HG03571 (cell line): Measurements from ENCODE around the gene GPR21.

Source experiments
- ATAC-seq: cut with Tn5 transposase; IDR thresholded peaks from one replicate; pipeline ENCODE4 v1.9.1; 2021; ENCODE audit not compliant: unreplicated experiment

GPR21 gene

GRCh38 chr9:123062351-123063176 lies 29.1 kb downstream of the GPR21 start:
- no peak for ATAC-seq

GRCh38 chr9:123063177-123063598 lies 29.7 kb downstream of the GPR21 start:
- no peak for ATAC-seq

- no peak for ATAC-seq
Measured at GRCh38 chr9:123063896-123064295, 30.4 kb downstream of the GPR21 start.

- no peak for ATAC-seq
Measured at GRCh38 chr9:123064716-123065115, 31.2 kb downstream of the GPR21 start.

- no peak for ATAC-seq
Measured at GRCh38 chr9:123065196-123065595, 31.7 kb downstream of the GPR21 start.

- ATAC-seq: no peak
Measured at GRCh38 chr9:123067136-123067535, 33.7 kb downstream of the GPR21 start.

GRCh38 chr9:123069010-123069481 lies 35.6 kb downstream of the GPR21 start:
- no peak for ATAC-seq

GRCh38 chr9:123070198-123070597 lies 36.7 kb downstream of the GPR21 start:
- ATAC-seq: no peak

GRCh38 chr9:123072407-123072995 lies 39.0 kb downstream of the GPR21 start:
- ATAC-seq: no peak

GRCh38 chr9:123073441-123073840 lies 40.0 kb downstream of the GPR21 start:
- ATAC-seq: no peak

GRCh38 chr9:123073991-123074422 lies 40.5 kb downstream of the GPR21 start:
- ATAC-seq: no peak

- no peak for ATAC-seq
Measured at GRCh38 chr9:123074628-123075027, 41.2 kb downstream of the GPR21 start.

- ATAC-seq: no peak
Measured at GRCh38 chr9:123080444-123080843, 47.0 kb downstream of the GPR21 start.

- ATAC-seq: no peak
Measured at GRCh38 chr9:123081824-123082223, 48.4 kb downstream of the GPR21 start.

GRCh38 chr9:123083680-123084079 lies 50.2 kb downstream of the GPR21 start:
- no peak for ATAC-seq

GRCh38 chr9:123084256-123084655 lies 50.8 kb downstream of the GPR21 start:
- ATAC-seq: no peak
